ENCODE measurements around the gene GNG8. TPM values are rescaled to one million over a fixed set of nuclear protein-coding genes. Genes with fewer than 3 reads are reported as not detected.
"Not testable (repeated sequence)": the region's sequence is repeated elsewhere in the genome, so short reads cannot be mapped to it uniquely, and the experiment has no call there.

GNG8 gene
- total RNA-seq, 1 experiment from 2014 or later: not detected

GRCh38 chr19:46646402-46646801 lies 10.4 kb upstream of the GNG8 start:
- DNase-seq (ENCODE audit: low spot score): no peak

GRCh38 chr19:46644720-46645119 lies 8.7 kb upstream of the GNG8 start:
- no peak for DNase-seq (ENCODE audit: low spot score)

- DNase-seq (ENCODE audit: low spot score): no peak
Observed at GRCh38 chr19:46640656-46641055, 4.7 kb upstream of the GNG8 start.

GRCh38 chr19:46639358-46640182 lies 3.6 kb upstream of the GNG8 start:
- peak; percentile 64 for DNase-seq (ENCODE audit: low spot score)

GRCh38 chr19:46637224-46637623 lies 1.2 kb upstream of the GNG8 start:
- DNase-seq (ENCODE audit: low spot score): no peak

GRCh38 chr19:46634656-46635218 lies 1.3 kb downstream of the GNG8 start:
- no peak for DNase-seq (ENCODE audit: low spot score)

- peak; percentile 64 for DNase-seq (ENCODE audit: low spot score)
Observed at GRCh38 chr19:46634045-46634655, 1.9 kb downstream of the GNG8 start.

GRCh38 chr19:46633130-46633529 lies 2.9 kb downstream of the GNG8 start:
- no peak for DNase-seq (ENCODE audit: low spot score)

- DNase-seq (ENCODE audit: low spot score): no peak
Observed at GRCh38 chr19:46631481-46631880, 4.5 kb downstream of the GNG8 start.

- DNase-seq (ENCODE audit: low spot score): no peak
Observed at GRCh38 chr19:46630586-46631205, 5.3 kb downstream of the GNG8 start.

- no peak for DNase-seq (ENCODE audit: low spot score)
Observed at GRCh38 chr19:46629546-46630025, 6.4 kb downstream of the GNG8 start.

GRCh38 chr19:46628970-46629369 lies 7.0 kb downstream of the GNG8 start:
- DNase-seq (ENCODE audit: low spot score): not testable (repeated sequence)

- DNase-seq (ENCODE audit: low spot score): no peak
Observed at GRCh38 chr19:46626446-46626845, 9.6 kb downstream of the GNG8 start.

GRCh38 chr19:46625731-46626130 lies 10.3 kb downstream of the GNG8 start:
- no peak for DNase-seq (ENCODE audit: low spot score)

- peak; percentile 46 for DNase-seq (ENCODE audit: low spot score)
Observed at GRCh38 chr19:46624958-46625661, 10.9 kb downstream of the GNG8 start, which contains the start of gene PTGIR. Gene PTGIR, minus strand, starts transcription at chr19:46625089. Its CDS starts 864 bp downstream, at chr19:46624225.

GRCh38 chr19:46623915-46624502 lies 12.0 kb downstream of the GNG8 start:
- no peak for DNase-seq (ENCODE audit: low spot score)

- DNase-seq (ENCODE audit: low spot score): no peak
Observed at GRCh38 chr19:46622118-46622446, 13.9 kb downstream of the GNG8 start.

- DNase-seq (ENCODE audit: low spot score): no peak
Observed at GRCh38 chr19:46621191-46622117, 14.5 kb downstream of the GNG8 start.

GRCh38 chr19:46620716-46621115 lies 15.3 kb downstream of the GNG8 start:
- no peak for DNase-seq (ENCODE audit: low spot score)

- no peak for DNase-seq (ENCODE audit: low spot score)
Observed at GRCh38 chr19:46620267-46620666, 15.7 kb downstream of the GNG8 start.

Measured in H4 (cell line).